MV-4-11 (cell line): ENCODE results near the gene CLCN1.

Experiments used
- DNase-seq: peaks from one replicate; lab custom pipeline; 2025; lab: John Stamatoyannopoulos, UW

The CLCN1 gene

DNA sequence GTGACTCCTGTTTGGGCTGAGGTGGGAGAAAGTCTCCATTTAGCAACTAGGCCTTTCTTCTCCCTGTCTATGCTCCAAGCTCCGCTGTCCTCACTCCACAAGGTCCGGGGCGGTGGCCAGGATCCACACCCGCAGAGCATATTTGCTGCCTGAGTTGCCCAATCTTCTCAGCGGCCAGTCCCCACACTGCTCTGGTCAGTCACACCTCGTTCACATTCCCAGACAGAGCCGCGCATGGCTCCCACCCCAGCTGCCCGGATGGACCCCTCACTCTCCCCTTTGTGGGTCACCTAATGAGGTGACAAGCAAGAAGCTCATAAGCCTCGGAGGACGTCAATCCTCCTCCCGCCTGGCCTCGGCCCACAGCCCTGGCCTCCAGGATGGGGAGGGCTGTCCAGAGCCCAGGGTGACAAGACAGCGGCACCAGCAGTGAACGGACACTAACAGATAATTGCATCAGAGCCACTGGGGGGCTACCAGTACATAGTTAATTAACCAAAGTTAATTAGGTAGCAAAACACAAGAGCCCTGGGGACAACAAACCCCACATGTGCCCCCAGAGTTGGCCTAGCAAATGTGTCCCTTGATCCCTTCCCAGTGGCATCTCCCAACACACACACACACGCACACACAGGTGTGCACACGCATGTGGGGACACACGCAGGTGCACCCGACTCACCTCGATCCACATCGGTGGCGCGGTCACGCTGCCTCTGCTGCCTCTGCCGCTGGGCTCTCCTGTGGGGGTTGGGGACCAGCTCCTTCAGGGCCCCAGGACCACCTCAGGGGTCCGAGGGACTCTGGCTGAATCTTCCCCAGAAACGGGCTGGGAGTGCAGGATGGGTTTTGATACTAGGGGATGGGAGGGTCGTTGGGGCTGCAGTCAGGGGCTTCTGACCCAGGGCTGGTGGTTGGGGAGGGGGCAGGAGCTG lies 81.0 kb downstream of the CLCN1 start:
- DNase-seq: no peak

DNA sequence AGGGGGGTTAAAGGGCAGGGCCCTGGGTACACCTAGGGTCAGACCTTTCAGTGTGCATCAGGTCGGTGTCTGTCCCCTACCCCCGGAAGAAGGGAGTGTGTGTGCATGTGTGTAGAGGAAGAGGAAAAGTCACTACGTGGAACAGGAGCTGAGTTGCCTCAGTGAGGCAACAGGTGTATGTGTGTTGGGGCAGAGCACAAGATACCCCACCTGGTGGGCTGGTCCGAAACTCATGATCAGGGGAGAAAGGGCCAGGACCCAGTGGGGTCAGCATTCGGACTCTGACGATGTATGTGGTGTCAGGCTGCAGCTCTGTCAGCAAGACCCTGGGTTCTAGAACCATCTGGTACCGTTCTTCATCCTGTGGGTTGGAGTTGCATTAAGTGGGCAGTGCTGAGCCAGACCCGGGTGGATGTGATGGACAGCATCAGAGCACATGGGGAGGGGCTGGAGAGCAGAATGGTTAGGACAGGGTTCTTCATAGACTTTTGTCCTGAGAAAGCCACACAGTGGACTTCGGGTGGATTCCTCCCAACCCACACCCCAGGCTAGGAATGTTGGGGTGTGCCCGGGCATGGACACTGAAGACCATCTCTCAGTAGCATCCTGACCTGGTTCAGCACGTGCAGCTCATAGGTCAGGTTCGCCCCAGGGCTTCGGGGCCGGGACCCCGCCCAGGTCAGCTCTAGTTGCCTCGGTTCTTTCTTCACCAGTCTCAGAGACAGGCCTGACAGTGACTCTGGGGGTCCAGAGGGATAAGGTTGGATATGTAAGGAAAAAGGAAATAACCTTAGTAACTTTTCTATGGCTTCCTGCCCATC lies 82.0 kb downstream of the CLCN1 start:
- DNase-seq: no peak

GRCh38 chr7:143398616-143399015 lies 82.7 kb downstream of the CLCN1 start:
- DNase-seq: no peak

DNA sequence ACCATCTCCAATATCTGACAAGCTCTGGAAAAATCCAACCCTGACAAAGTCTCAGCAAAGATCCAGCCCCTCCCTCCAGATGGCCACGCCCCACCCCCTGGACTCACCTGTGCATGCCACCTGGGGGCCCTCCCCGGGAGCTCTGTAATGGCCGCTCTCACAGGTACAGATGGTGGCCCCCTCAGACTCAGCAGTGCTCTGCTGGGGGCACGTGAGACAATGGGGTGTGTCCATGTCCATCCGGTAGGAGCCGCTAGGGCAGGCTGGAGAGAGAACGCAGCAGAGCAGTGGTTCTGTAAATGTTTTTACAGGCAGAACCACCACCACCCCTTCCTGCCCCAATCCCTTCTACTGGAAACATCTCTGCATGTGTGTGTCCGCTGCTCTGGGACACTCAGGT lies 83.2 kb downstream of the CLCN1 start:
- no peak for DNase-seq

- no peak for DNase-seq
Measured at GRCh38 chr7:143399642-143400041, 83.7 kb downstream of the CLCN1 start.

DNA sequence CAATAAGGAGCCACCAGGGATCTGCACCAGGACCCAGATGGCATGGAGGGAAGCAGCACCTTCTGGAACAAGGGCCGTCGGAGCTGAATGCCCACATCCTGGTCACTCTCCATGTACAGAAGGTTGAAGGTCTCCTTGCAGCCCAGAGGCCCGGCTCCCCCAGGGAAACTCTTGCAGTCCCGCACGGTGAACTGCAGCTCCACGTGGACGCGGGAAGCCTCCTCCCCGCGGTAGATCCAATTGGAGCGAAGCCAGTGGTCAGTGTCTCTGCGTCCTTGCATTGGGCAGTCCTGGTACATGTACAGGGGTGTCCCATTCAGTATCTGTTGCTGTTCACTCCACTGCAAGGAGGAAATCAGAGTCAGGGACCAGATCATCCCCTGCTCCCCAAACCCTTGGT lies 85.4 kb downstream of the CLCN1 start:
- DNase-seq: no peak
